Activated naive CD4-positive, alpha-beta T cell (primary cell): Measurements from ENCODE around the gene PSMA2.
"Not testable (repeated sequence)": the region's sequence is repeated elsewhere in the genome, so short reads cannot be mapped to it uniquely, and the experiment has no call there.

Source experiments
- DNase-seq, 4 experiments: peaks; one replicate each; lab custom pipeline; 2025; lab: John Stamatoyannopoulos, UW

Gene PSMA2

DNA sequence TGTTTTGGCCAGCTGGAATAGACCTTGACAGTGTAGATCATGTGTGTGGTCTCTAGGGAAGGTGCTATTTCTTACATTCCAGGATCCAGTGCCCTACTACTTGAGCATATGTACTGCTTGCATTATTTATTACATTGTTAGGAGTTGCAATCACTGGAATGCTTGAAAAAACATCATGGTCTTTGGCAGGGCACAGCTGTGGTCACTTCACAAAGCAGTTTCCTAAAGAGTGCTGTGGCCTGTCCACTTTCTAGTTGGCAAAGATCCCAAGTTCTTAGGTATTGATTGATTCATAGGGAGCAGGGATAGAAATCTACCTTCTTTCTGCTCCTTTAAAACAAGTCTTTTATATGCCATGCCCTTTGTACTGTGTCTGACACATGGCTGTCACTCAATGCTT, 24.7 kb downstream of the PSMA2 start:
- no peak for DNase-seq

DNA sequence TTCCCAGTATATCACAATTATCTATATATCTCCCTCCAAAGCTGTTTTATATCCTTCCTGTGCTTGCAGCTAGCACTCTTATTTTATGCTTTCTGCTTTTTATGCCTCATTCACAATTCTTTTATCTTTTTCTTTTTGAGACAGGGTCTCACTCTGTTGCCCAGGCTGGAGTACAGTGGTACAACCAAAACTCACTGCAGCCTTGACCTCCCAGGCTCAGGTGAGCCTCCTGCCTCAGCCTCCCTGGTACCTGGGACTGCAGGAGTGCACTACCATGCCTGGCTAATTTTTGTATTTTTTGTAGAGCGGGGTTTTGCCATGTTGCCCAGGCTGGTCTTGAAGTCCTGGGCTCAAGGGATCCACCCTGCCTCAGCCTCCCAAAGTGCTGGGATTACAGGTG, 25.8 kb downstream of the PSMA2 start:
- DNase-seq, result no peak

DNA sequence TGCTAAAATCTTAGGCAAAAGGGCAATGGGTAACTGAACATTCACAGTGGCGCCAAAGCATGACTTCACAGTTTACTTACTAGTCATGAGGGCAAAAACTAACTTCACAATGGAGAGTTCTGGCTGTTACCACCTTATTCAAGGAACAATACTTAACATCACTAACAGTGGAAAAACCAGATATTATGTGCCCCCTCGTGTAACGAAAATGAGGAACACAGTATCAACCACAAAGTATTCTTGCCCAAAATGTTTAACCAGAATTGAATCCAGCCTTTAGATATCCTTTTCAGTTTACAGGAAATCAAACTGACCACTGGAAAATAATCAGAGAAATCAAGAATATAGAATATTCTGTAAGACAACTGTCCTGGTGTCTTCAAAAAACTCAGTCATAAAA, 29.6 kb downstream of the PSMA2 start:
- no peak for DNase-seq

DNA sequence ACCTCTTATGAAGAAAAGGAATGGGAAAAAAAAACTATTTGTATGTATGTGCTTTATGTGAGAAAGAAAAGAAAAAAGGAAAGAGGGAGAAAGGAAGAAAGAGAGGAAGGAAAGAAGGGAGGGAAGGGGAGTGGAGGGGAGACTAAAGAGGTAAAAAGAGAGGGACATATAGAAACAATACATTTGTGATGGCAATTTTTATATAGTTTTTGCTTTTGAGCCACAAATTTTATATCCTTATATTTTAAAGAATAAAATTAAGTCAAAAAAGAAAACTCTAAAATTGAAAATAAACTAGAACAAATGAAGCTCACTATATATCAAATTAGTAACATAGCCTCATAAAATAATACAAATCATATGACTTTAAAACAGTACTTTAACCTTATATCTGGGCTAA, 31.1 kb downstream of the PSMA2 start:
- DNase-seq, result no peak

DNA sequence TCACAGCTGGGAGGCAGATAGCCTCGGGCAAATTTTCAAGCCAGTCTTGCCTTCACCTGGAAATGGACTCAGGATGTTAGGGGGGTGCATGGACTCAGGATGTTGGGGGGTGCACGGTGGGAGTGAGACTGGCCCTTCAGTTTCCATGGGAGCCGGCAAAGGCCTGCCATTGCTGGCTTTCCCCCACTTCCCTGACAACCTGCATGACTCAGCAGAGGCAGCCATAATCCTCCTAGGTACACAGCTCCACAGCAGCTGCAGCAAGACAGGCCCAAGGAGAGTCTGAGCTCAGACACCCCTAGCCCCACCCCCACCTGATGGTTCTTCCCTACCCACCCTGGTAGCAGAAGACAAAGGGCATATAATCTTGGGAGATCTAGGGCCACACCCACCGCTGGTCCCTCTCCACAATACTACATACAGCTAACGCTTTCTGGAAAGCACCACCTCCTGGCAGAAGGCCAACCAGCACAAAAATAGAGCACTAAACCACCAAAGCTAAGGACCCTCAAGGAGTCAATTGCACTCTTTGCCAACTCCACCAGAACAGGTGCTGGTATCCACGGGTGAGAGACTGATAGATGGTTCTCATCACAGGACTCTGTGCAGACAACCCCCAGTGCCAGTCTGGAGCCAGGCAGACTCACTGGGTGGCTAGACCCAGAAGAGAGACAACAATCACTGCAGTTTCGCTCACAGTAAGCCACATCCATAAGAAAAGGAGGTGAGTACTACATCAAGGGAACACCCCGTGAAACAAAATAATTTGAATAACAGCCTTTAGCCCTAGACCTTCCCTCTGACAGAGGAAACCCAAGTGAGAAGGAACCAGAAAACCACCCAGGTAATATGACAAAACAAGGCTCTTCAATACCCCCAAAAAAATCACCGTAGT, 38.4 kb downstream of the PSMA2 start:
- no peak for DNase-seq

DNA sequence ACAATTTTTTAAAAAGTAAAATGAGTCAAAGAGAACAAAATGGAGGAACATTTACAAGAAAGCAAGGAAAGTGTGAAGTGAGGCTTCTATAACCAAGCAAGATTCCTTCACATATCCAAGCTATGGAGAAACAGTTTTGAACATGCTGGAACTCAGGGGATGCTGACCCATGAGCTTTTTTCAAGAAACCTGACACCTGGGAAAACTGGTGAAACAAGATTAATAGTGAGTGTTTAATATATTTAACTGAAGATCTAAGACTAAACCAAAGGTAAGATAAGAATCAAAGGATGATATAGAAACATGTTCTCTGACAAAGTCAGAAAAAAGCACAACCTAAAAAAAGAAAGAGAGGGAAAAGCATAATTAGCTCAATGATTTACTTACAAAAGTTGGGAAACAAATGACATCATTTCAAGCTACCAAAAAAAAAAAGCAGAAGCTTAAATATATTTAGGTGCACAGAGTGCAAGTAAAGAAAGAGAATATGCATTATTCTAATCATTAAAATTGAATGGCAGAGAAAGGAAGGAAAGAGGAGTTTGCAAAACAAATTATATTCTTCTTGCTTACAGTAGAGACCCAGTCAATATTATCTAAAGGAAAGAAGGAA, 45.0 kb downstream of the PSMA2 start:
- no peak for DNase-seq

DNA sequence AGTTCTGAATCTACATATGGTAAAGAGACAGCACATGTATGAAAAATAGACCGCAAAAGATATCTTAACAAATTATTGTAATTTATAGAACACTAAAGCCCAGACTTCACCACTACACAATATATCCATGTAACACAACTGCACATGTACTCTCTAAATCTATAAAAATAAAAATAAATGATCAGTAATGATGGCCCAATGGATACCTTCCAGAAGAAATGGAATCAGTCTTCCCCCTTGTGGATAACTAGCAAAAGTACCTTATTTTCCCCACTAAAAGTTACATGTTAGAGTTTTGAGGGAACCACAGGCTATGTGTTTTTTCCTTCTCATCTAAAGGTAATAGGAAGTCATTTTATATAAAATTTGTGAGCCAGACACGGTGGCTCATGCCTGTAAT, 45.8 kb downstream of the PSMA2 start:
- DNase-seq, result no peak

DNA sequence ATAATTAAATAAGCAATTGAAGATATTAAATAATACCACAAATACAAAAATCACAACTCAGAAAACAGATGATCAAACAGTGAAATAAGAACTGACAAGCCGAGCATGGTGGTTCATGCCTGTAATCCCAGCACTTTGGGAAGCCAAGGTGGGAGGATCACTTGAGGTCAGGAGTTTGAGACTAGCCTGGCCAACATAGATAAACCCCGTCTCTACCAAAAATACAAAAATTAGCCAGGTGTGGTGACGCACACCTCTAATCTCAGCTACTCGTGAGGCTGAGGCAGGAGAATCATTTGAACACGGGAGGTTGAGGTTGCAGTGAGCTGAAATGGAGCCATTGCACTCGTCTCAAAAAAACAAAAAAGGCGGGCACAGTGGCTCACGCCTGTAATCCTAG, 46.8 kb downstream of the PSMA2 start:
- DNase-seq, result not testable (repeated sequence)

DNA sequence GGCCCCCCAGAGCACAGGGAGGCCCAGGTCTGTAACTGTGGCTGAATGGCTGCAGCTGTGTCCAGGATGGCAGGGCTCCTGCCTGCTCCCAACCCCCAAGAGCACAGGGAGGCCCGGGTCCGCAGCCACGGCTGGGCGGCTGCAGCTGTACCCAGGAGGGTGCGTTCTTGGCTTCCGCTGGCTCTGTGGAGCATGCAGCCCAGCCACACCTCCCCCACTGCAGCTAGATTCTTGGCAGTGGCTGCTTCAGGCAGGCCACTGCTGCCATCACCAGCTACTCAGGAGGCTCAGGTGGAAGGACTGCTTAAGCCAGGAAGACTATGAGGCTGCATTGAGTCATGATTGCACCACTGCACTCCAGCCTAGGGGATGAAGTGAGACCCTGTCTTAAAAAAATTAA, 48.0 kb downstream of the PSMA2 start:
- DNase-seq, result no peak

DNA sequence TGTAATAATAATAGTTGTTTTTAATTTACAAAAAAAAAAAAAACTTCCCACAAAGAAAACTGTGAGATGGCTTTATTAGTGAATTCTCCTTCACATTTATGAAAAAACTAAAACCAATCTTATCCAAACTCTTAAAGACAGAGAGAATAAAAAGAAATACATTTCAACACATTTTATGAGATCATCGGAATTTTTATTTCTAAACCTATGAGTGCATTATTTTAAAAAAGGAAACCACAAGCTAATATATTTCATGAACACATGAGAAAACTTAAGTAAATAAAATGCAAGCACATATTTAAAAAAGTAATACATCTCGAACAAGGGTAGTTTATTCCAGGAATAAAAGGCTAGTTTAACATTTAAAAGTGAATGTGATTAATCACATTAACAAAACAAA, 51.6 kb downstream of the PSMA2 start:
- no peak for DNase-seq

DNA sequence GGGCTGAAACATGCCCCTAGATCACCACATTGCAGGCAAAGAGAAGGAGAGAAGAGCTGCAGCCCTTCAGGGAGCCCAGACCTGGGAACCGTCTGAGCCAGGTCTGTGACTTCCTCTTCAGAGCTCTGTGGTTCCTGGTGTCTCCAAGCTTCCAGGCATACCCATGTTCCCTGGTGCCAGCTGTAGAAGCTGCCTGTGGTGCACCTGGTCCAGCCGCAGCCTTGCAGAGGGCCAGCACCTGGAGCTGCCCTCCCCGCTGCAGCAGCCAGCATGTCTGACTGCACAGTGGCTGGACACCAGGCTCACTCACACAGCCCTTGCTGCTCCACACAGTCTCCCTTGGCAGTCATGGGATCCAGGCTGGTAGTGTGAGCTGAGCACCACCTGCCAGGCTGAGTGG, 53.7 kb downstream of the PSMA2 start:
- DNase-seq, result no peak

DNA sequence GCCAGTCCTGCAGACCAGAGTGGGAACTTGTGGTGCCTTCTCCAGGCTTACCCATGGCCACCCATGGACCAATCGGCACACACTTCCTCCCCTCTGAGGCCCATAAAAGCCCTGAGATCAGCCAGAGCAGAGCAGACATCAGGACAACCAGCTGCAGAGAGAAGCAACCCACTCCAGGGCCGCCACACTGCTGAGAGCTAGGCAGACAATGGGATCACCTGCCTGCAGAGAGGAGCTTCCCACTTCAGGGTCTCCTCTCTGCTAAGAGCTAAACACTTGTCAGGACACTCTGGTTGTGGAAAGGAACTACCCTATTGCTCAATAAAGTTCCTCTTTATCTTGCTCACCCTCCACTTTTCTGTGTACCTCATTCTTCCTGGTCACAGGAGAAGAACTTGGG, 54.1 kb downstream of the PSMA2 start:
- DNase-seq, result no peak

DNA sequence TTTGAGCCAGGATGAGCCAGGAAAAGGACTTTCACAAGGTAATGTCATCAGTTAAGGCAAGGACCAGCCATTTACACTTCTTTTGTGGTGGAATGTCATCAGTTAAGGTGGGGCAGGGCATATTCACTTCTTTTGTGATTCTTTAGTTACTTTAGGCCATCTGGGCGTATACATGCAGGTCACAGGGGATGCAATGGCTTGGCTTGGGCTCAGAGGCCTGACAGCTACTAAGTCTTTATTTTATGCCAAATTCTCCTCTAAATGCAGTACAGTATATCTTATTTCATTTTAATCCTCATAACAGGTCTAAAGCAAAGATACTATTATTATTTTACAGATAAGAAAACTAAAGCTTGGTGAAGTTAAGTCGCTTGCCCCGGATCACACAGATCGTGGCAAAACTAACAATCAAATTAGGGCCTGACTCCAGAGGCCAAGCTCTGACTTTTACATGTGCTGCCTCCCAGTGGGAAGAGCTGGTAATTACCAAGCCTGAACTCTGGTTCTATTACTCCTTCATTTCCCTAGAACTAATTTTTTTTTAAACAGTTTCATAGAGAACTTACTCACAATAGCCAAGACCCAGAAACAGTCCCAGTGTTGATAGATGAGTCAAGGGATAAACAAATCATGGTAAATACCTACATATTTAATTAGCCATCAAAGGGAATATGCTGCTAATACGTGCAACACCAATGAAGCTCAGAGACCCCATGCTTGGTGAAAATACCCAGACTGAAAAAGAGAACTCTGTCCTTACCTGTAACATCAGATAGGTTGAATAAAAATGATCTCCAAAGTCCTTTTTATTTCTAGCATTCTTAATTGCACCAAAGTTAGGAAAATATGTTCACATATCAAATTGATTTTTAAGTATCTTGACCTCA, 55.5 kb downstream of the PSMA2 start:
- DNase-seq, result peak in 1 of 4 experiments; percentile 6

DNA sequence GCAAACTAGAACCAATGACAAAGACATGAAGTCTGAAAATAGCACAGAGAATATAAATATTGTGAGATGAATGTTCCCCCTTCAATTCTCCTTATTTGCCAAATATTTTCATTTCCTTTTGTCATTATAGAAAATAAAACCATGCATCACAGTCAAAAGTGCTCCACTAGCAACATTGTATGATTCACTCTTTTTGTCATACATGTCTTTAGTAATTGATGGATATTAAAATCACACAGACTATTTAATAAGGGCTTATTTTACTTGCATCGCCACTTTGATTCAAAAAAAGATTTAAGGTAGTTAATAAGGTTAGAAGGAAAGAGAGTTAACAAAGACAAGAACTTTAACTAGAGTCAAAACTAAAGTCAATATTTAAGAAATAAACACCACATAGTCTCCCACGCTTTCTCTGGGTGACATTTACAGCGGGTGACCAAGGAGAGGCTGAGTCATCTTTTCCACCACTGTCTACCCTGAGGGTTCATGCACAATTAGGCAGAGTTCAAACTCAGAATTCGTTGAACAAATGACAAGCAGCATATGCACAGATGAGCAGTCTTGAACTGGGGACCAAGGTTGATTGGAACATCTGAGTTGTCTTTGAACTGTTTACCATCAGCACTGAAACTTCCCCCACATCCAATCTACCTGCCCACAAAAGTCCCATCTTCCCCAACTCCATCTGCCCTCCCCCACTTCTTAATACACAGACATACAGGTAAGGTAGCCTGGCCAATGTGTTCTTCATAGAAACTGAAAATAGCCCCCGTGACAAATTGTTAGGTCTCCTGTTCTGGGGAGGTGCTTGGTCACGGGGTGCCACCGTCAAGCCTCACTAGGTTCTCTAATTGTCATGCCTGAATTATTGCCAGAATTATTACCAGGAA, 62.6 kb downstream of the PSMA2 start:
- DNase-seq, result no peak

DNA sequence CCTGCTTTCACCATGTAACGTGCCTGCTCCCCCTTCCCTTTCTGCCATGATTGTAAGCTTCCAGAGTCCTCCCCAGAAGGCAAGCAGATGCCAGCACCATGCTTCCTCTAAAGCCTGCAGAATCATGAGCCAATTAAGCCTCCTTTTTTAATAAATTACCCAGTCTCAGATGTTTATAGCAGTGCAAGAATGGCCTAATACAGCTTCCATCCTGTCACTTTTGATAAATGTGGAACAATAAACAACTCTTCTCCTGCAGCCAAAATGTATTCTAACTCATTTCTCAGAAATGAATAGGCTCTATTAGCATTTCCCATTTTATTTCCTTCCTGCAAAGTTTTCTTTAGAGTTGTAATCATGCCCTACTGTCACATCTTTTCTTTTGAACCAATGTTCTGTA, 63.5 kb downstream of the PSMA2 start:
- DNase-seq, result no peak
